NCI-H345 treated with DMSO at 0.1 percent for 48 hours (cell line): ENCODE data around the gene CTAG1A.
"Not testable (repeated sequence)": the region's sequence is repeated elsewhere in the genome, so short reads cannot be mapped to it uniquely, and the experiment has no call there.

Experiments
- DNase-seq: peaks from one replicate; lab custom pipeline; 2025; ENCODE audit not compliant: unreplicated experiment; lab: John Stamatoyannopoulos, UW

Gene CTAG1A

DNA sequence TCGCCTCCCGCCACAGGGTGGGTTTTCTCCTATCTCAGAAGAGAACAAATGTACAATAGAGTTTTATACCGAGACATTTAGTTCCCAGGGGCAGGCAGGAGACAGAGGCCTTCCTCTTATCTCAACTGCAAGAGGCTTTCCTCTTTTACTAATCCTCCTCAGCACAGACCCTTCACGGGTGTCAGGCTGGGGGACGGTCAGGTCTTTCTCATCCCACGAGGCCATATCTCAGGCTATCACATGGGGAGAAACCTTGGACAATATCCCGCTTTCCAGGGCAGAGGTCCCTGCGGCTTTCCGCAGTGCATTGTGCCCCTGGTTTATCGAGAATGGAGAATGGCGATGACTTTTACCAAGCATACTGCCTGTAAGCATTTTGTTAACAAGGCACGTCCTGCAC lies 23.9 kb downstream of the CTAG1A start:
- DNase-seq, result not testable (repeated sequence)

- DNase-seq, result not testable (repeated sequence)
These were observed 26.2 kb downstream of the CTAG1A start for GRCh38 chrX:154611146-154611545.

DNA sequence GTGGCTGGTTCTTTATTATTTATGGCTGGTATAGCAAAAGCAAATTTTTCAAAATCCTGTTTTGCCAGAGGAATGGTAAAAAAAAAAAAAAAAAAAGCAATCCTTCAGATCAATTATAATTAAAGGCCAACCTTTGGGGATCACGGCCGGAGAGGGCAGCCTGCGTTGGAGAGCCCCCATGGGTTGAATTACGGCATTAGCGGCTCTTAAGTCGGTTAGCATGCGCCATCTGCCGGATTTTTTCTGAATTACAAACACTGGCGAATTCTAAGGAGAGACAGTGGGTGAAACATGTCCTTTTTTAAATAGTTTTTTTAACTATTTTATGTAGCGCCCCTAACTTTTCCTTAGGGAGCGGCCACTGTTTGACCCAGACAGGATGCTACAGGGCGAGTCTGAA lies 28.7 kb downstream of the CTAG1A start:
- not testable (repeated sequence) for DNase-seq

DNA sequence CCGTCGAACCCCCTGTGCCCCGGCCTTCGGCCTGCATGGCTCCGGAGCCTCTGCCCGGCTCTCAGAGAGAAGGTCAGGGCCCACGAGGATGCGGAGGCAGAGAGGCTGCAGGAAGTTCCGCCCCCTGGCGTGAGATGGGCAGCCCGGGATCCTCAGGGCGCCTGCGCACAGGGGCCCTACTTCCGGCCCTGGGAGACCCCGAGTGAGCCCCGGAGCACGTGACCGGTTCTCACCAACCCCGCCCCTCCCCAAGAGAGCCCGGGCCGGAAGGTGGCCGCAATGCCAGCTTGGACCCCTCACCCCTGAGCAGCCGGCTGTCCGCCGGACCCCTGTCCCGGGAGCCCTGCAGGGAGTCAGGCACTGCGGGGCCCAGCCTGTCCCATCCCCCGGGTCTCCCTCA lies 34.2 kb downstream of the CTAG1A start, which contains the start of gene CTAG1B:
Gene CTAG1B (minus strand): TSS at position 101 of the 400 bp plus-strand sequence. CDS start 64 bp downstream, at position 37.
- not testable (repeated sequence) for DNase-seq

DNA sequence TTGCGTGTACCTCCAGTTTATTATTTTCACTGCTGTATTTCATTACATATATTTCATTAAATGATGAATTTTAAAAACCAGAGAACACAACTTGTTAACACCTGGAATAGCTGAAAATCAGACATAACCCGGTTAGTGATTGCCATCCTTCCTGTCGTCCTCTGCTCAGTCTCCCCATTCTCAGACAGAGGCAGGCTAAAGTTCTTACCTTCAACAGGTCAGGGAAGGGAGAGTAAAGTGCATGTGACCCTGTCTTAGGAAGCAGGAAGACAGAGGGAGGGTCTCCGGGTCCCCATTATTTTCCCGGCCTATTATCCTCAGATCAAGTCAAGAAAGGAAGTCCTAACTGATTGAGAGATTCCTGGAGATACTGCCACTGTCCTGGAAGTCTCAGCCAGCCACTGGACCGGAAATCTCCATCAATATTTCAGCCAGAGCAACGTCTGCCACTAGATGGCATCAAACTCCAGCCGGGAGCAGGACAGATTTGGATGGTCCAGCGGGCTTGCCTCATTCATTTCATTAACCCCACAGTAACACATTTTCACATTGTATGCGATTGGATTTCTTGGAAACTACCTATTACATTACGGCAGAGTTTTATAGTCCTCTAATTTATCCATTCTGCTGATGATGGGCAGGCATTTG lies 36.0 kb downstream of the CTAG1A start:
- DNase-seq, result not testable (repeated sequence)

DNA sequence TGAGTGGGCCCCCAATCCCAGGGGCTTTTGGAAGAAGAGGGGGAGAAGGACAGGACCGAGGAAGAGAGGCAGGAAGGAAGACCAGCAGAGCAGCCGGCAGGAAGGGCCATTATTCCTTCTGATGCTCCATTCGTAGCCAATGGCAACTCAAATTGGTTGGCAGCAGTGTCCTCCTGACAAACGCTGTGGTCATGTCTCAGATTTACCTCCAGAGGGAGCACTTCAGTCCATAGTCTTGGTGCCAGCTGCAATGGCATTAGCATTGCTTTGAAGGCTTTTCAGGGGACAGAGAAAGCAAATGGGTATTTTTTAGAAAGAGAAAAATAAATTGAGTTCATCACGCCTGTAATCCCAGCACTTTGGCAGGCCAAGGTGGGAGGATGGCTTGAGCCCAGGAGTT lies 44.0 kb downstream of the CTAG1A start:
- DNase-seq, result not testable (repeated sequence)

GRCh38 chrX:154630949-154631348 lies 46.0 kb downstream of the CTAG1A start:
- DNase-seq, result not testable (repeated sequence)

DNA sequence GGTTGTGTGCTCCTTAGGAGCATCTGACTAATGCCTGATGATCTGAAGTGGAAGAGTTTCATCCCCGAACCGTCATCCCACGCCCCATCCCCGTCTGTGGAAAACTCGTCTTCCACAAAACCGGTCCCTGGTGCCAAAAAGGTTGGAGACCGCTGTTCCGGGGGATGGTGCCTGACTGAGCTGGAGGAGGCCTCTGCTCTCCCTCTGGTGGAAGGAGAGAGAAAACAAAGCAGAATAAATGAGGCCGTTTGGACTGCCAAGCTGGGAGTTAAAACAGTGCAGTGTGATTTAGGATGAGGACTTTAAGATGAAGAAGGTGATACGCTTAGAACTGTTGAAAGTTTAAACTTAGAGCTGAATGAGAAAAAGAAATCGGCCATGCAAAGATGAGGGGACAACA lies 48.7 kb downstream of the CTAG1A start:
- not testable (repeated sequence) for DNase-seq
